ENCODE measurements around the gene RGMA.

Gene RGMA

GRCh38 chr15:93110502-93111040 is 21.6 kb upstream of the RGMA start:
- no peak overlapping the region for H3K4me3 ChIP-seq (ENCODE audit: low read depth, low read length)
- TF ChIP-seq, protein P1, sequence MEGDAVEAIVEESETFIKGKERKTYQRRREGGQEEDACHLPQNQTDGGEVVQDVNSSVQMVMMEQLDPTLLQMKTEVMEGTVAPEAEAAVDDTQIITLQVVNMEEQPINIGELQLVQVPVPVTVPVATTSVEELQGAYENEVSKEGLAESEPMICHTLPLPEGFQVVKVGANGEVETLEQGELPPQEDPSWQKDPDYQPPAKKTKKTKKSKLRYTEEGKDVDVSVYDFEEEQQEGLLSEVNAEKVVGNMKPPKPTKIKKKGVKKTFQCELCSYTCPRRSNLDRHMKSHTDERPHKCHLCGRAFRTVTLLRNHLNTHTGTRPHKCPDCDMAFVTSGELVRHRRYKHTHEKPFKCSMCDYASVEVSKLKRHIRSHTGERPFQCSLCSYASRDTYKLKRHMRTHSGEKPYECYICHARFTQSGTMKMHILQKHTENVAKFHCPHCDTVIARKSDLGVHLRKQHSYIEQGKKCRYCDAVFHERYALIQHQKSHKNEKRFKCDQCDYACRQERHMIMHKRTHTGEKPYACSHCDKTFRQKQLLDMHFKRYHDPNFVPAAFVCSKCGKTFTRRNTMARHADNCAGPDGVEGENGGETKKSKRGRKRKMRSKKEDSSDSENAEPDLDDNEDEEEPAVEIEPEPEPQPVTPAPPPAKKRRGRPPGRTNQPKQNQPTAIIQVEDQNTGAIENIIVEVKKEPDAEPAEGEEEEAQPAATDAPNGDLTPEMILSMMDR (IDR thresholded peaks at IDR 0.05; ENCODE audit: low read depth, low read length) = no peak

DNA sequence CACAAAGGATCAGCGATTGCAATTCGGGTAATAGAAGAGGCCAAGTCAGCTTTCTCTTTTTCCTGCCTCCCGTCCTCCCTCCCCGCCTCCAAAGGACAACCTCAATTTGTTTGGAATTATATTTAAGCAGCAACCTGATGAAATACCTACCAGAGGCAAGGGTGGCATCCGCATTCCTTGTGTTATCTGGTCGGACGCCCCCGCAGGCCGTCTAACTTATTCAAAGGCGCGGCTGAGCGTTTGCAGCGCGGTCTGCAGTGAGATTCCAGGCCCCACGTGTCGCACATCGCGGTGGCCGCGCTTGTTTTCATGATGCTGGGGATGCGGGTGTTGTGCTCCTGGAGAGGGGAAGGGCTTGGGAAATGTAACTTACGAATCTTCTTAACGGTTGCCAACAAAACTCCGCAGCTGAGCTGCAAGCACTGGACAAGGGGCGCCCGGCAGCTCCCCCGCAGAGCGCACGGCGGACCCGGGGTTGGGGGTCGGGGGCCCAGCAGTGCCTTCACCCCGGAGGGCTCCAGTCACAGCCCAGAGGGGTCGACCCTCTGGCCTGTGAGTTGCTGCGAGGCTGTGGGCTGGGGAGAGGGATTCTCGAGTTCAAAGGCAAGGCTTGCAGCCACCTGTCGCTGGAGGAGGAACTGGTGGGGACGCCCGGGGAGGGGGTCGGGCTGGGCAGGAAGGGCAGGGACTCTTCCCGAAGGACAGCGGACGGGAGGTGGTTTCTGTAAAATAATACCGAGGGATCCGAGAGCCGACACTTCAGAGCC is 20.5 kb upstream of the RGMA start:
- TF ChIP-seq, protein P1 (IDR thresholded peaks at IDR 0.05; ENCODE audit: low read depth, low read length) = no peak
- H3K4me3 ChIP-seq (ENCODE audit: low read depth, low read length) = no peak overlapping the region

DNA sequence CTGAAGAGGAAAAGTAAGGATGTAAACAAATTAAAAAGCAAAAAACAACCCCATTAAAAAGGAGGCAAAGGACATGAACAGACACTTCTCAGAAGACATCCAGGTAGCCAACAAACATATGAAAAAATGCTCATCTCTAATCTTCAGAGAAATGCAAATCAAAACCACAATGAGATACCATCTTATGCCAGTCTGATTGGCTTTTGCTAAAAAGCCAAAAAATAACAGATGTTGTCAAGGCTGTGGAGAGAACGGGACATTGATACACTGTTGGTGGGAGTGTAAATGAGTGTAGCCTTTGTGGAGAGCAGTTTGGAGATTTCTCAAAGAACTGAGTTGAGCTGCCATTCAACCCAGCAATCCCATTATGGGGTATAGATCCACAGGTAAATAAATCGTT is 18.6 kb upstream of the RGMA start:
- H3K4me3 ChIP-seq (ENCODE audit: low read depth, low read length) = no peak overlapping the region

DNA sequence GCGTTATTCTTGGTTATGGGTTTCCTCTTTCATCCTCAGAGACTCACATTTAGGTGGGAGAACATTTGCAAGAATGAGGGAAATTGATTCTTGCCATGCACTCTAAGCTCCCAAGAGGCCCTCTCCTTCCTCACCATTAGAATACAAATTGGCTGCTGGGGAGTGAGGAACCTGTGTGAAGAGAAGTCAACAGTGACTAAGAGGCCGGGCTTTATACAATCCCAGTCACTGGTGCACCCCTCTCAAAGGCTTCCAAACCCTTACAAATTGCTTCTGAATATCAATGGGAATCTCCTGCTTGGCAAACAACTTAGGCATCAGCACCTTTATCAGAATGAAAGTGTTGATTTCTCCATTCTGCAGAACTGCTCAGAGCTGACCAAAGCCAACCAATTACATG is 16.5 kb upstream of the RGMA start:
- H3K4me3 ChIP-seq (ENCODE audit: low read depth, low read length) = no peak overlapping the region
- TF ChIP-seq, protein P1 (IDR thresholded peaks at IDR 0.05; ENCODE audit: low read depth, low read length) = no peak

More for the DNA sequence above, 18.6 kb upstream of the RGMA start:
- TF ChIP-seq, protein P1 (IDR thresholded peaks at IDR 0.05; ENCODE audit: low read depth, low read length) = no peak

DNA sequence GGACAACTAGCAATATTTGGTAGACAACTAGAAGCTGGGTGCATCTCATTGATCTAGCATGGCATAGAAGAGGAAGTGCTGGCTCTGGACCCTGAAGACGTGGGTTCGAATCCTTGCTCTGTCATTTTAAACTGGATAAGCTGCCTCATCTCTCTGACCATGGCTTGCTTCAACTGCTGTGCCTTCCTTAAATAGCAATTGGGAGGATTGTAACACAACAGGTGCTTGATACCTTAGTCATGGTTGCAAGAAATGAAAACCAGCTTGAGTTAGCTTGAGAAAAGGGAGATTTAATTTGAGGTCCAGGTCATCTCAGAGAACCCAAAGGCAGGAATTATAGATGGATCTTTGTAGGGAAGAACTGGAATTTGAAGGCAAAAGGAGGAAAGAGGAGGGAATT is 14.8 kb upstream of the RGMA start:
- H3K4me3 ChIP-seq (ENCODE audit: low read depth, low read length) = no peak overlapping the region
- TF ChIP-seq, protein P1 (IDR thresholded peaks at IDR 0.05; ENCODE audit: low read depth, low read length) = no peak

- TF ChIP-seq, protein P1 (IDR thresholded peaks at IDR 0.05; ENCODE audit: low read depth, low read length) = no peak
- no peak overlapping the region for H3K4me3 ChIP-seq (ENCODE audit: low read depth, low read length)
These were observed 13.2 kb upstream of the RGMA start for GRCh38 chr15:93102211-93102610.

DNA sequence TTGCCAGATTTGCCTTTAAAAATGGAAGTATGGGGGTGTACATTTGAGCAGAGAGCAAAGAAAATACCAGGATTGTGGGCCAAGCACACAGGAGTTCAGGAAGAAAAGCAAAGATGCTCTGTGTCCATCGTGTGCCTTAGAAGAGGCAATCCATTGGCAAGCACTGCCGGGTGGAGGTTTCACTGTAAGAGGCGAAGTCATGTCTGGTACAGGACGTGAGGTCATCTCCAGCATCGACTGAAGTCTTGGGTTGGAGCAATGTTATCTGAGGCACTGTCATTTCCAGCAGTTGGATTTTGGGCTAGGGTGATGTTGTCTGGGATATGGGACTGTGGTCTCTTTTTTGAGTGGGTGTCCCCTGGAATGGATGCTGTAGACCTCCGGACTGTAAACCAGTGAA is 4.8 kb upstream of the RGMA start:
- TF ChIP-seq, protein P1 (IDR thresholded peaks at IDR 0.05; ENCODE audit: low read depth, low read length) = no peak
- no peak overlapping the region for H3K4me3 ChIP-seq (ENCODE audit: low read depth, low read length)

Data from WI38 (cell line).